ENCODE measurements around the gene OR5H2.

DNA sequence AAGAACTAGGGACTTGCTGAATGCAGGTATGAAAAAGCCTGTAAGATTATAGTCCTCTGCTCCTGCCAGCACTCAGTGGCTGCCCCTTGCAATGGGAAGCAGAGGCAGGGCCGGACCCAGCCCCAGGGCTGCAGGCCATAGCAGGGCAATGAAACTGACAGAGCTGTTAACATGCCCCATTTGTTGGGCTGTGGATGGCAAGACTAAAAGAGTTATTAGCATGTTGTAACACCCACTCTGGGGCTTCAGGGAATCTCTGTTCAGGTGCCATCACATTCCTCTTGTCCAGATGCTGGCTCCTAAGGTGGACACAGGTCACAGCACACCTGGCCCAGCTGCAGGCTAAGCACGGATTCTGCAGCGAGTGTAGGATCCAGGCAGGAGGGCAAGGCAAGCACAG lies 7.4 kb upstream of the OR5H2 start:
- TF ChIP-seq RAD21 (IDR thresholded peaks at IDR 0.05; ENCODE audit: low read length) (no peak), CTCF (conservative IDR thresholded peaks at IDR 0.05; ENCODE audit: low read depth, low read length) (no peak), POLR2A (IDR thresholded peaks at IDR 0.05; ENCODE audit: low read depth, low read length) (no peak), MAFK (IDR thresholded peaks at IDR 0.05; ENCODE audit: low read depth, low read length) (no peak), BHLHE40 (IDR thresholded peaks at IDR 0.05; ENCODE audit: low read depth, low read length) (no peak), RFX5 (IDR thresholded peaks at IDR 0.05; ENCODE audit: low read depth, low read length) (no peak), MXI1 (IDR thresholded peaks at IDR 0.05; ENCODE audit: borderline replicate concordance, low read depth, low read length) (no peak), ELK1 (IDR thresholded peaks at IDR 0.05; ENCODE audit: borderline replicate concordance, low read depth, low read length) (no peak), RCOR1 (IDR thresholded peaks at IDR 0.05; ENCODE audit: insufficient replicate concordance, low read length) (no peak)
